ENCODE data around the gene C4orf54.

- no peak for TF ChIP-seq SIN3A (IDR thresholded peaks at IDR 0.05; ENCODE audit: low read depth, low read length)
- no peak for TF ChIP-seq CREB1 (IDR thresholded peaks at IDR 0.05; ENCODE audit: low read depth)
- TF ChIP-seq FOS (IDR thresholded peaks at IDR 0.05; ENCODE audit: borderline replicate concordance, extremely low read depth, insufficient read length): no peak
- no peak for TF ChIP-seq POLR2A (IDR thresholded peaks at IDR 0.05; ENCODE audit: low read depth, low read length)
- no peak for TF ChIP-seq SP1 (IDR thresholded peaks at IDR 0.05; ENCODE audit: low read depth, low read length)
- TF ChIP-seq CHD4 (IDR thresholded peaks at IDR 0.05): no peak
Measured at GRCh38 chr4:99625369-99625768, 32.3 kb downstream of the C4orf54 start.
